Activated T-helper 1 cell treated with anti-CD3 and anti-CD28 coated beads, Interleukin-2, amount 50 U/mL, for 16 hours (primary cell): ENCODE data around the gene NCAM2.
"Not testable (repeated sequence)": the region's sequence is repeated elsewhere in the genome, so short reads cannot be mapped to it uniquely, and the experiment has no call there.

Experiments
- DNase-seq, 2 donors: peaks; one replicate each; pipeline ENCODE4 v3.0.0-alpha.2; 2020; ENCODE audit warnings: low read depth in 1 of 2, low spot score in 1 of 2

NCAM2 gene

DNA sequence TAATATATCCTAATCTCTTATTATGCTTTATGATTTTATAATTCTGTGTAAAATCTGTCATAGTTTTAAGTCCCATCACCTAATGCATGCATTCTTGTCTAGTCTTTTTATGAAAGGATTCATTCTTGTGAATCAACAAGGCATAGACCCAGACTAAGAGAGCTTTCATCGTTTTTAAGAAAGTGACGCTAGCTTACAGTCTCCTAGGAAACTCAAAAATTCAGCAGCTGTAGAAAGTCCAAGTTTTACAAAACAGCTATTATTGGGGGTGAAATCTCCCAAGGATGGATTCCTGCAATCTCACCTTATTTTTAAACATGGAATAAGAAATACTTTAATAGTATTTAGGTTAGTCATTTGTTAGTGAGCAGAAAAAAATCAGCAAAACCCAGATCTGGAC lies 104.7 kb downstream of the NCAM2 start:
- no peak for DNase-seq

DNA sequence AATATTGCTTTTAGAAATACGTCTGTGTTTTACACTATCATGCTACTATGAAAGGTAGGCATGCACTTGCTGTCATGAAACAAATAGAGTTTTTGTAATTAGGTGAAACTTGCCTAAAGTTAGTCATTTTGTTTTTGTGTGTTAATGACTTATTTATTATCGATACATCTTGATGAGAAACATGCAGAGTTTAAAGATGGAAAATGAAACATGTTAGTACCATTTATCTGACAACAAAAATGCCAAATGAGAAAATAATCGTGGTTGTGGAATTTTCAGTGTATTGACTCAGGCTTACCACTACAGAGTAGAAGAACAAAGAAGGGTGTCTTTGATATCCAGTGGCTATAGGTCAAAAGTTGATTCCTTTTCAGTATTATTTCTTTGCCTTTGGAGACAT lies 105.5 kb downstream of the NCAM2 start:
- DNase-seq: no peak

DNA sequence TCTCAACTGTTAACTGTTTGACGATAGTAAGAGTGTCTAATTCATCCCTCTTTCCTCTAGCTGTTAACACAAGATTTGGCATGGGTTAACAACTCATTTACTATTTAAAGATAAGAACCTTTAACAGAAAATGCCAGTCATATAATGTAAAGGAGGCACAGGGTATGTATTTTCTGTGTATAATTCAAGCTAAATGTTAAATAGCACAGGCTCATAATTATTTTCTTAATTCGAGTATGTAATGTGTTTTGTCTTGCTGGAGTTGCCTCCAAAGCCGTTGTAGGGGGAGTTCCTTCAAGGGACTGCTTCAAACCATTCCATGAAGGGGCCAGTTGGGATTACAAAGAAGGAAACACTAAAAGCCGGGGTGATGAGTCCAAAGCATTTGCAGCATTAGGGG lies 111.5 kb downstream of the NCAM2 start:
- no peak for DNase-seq

DNA sequence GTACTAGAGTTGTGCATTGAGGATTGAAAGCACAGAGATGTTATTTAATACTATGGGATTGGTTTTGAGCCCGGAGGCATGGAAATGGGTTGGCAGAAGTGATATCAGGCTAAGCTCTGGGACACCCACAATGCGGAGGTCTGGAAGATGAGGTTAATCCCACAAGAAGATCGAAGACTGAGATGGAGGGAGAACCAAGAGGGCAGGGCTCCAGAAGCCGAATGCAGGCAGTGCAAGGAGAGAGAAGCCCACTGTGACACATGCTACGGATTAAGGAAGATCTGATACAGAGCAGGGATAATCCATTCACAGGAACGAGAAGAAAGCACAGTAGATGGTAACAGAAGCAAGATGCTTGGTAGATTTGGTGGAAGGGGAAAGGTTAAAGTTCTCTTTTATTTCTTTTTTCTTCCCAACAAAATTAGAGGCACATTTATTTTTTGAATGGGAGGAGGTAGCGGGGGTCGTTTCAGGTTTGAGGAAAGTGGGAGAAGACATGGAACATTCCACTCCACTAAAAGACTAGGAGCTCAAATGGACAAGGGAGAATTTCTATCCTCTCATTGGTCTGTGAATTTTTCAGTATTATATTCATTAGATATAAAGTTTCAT lies 113.2 kb downstream of the NCAM2 start:
- DNase-seq: no peak

DNA sequence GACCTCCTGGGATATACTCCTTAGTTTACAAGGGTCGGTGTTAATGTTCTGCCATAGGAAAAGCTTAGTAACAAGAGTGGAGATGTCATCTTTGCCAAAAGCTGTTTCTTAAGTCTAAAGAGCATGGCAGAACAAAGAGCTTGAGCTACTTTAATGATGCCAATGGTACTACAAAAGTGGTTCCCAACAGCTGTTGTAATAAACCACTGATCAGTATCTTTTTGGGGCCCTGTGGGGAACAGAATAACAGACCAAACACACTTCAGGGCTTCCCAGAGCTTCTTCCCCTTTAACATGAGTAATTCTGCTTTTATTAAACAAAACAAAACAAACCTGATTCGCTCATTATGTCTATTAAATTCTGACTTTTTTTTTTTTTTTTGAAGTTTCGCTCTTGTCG lies 116.3 kb downstream of the NCAM2 start:
- DNase-seq: no peak

- DNase-seq: no peak
These were observed 120.9 kb downstream of the NCAM2 start for GRCh38 chr21:21119091-21119490.

GRCh38 chr21:21122680-21123079 lies 124.5 kb downstream of the NCAM2 start:
- DNase-seq: no peak

- no peak for DNase-seq
These were observed 134.2 kb downstream of the NCAM2 start for GRCh38 chr21:21132390-21132789.

DNA sequence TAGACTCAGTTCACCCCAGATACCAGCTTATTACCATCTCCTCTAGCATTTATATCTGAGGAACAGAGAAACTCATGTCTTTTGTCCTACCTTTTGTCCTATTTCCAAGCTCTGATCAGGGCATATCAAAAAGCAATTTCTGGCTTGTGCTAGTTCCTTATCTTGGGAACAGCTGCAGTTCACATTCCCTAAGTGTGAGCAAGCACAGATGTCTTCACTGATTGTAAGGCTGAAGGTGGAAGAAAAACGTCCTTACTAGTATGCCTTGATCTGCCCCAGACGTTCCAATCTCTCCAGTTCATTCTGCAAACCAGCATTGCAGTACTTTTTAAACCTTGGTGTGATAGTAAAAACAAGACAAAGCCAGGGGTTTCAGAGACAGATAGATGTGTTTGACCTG lies 139.8 kb downstream of the NCAM2 start:
- no peak for DNase-seq

DNA sequence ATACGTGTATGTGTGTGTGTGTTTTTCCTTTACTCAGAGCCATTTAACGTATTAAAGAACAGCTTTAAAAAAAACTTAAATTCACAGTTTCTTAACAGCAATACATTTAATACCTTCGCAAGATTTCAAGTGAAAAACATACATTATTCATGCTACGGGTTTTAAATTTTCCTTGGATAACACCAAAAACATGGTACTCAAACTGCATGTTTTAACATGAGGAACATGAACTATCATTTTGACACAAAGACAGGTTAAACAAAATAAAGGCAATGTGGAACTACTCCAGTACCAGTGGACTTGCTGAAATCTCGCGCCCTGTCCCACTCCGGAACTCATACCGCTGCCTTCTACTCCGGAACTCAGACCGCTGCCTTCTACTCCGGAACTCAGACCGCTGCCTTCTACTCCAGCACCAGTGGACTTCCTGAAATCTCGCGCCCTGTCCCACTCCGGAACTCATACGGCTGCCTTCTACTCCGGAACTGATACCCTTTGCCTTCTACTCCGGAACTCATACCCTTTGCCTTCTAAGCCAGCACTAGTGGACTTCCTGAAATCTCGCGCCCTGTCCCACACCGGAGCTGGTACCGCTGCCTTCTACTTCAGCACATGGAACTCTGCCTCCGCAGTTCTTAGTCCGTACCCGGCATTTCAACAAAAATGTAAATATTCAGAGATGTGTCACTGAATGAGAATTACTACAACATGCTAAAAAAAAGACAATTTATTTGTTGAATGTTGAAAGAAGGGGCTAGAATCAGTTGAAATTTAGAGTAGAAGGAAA lies 148.6 kb downstream of the NCAM2 start:
- DNase-seq: no peak

- DNase-seq: no peak
These were observed 149.2 kb downstream of the NCAM2 start for GRCh38 chr21:21147374-21147745.

DNA sequence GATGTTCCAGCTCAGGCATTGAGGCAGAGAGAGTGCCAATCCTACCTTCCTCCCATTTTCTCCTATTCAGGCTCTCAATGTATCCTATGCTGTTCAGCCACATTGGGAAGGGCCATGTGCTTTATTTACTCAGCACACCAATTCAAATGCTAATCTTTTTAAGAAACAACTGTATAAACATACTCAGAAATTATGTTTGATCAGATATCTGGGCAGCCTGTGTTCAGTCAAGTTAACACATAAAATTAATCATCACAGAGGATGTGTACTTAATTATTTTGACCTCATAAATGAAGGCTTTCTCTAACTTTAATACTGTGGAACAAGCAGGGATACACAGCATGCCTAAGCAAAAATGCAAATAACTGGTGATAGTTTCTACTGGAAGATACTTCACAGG lies 149.8 kb downstream of the NCAM2 start:
- no peak for DNase-seq

- no peak for DNase-seq
These were observed 150.3 kb downstream of the NCAM2 start for GRCh38 chr21:21148514-21148913.

DNA sequence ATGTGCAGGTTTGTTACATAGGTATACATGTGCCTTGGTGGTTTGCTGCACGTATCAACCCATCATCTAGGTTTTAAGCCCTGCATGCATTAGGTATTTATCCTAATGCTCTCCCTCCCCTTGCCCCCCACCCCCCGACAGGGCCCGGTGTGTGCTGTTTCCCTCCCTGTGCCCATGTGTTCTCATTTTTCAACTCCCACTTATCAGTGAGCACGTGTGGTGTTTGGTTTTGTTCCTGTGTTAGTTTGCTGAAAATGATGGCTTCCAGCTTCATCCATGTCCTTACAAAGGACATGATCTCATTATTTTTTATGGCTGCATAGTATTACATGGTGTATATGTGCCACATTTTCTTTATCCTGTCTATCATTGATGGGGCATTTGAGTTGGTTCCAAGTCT lies 151.2 kb downstream of the NCAM2 start:
- not testable (repeated sequence) for DNase-seq

- no peak for DNase-seq
These were observed 153.0 kb downstream of the NCAM2 start for GRCh38 chr21:21151231-21151630.

DNA sequence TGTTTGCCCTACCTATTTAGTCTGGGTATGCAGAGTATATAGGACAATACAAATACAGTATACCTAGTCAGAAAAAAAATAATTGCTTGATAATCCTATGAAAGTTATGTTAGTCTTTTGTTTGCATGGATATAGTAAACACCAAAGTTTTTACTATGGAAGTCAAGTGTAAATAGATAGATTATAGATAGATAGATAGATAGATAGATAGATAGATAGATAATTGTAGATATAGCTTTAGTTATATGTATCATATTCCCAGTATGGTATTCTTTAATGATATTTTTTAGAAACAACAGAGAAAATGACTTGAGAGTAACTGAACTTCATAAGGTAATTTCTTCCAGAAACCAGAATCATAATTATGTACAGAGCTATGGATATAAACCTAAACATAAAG lies 158.2 kb downstream of the NCAM2 start:
- no peak for DNase-seq

- DNase-seq: no peak
These were observed 158.7 kb downstream of the NCAM2 start for GRCh38 chr21:21156957-21157356.

DNA sequence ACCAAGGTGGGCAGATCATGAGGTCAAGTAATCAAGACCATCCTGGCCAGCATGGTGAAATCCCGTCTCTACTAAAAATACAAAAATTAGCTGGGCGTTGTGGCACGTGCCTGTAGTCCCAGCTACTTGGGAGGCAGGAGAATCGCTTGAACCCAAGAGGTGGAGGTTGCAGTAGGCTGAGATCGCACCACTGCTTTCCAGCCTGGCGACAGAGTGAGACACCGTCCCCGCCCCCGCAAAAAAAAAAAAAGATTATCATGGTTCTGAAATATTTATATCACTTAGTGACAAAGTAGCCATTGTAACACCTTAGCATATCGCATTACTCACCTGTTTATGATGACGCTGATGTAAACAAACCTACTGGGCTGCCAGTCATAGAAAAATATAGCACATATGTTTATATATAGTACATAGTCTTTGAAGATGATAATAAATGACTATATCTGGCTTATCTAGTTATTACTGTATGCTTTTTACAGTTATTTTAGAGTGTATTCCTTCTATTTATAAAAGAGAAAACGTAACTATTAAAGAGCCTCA lies 160.2 kb downstream of the NCAM2 start:
- no peak for DNase-seq

- no peak for DNase-seq
These were observed 161.2 kb downstream of the NCAM2 start for GRCh38 chr21:21159253-21159899.

GRCh38 chr21:21162786-21163185 lies 164.6 kb downstream of the NCAM2 start:
- no peak for DNase-seq

- no peak for DNase-seq
These were observed 165.7 kb downstream of the NCAM2 start for GRCh38 chr21:21163904-21164303.

DNA sequence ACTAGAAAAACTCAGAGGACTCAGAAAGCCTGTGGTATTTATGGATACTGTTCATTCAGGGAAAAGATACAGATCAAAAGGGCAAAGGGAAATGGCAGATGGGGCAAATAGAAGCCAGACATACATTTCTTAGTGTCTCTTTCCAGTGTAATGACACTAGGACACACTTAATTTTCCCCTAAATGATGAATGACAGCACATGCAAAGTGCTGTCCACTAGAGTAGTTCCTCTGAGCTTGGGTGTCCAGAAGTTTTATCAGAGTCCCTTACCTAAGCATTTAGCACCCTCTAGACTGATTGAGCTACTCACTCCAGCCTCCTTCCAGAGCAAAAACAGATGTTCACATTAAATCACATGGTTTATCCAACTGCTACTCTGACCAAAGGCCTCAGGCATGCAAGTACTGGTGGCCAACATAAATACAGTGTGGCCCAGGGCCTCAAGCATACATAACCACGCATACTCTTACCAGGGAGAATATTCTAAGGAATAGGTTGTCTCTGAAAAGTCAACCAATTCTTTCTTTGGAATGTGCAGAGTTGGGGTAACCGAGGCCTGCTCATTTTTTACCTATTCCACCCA lies 166.9 kb downstream of the NCAM2 start:
- DNase-seq: no peak
